ENCODE data around the gene PLG.
"Not testable (repeated sequence)": the region's sequence is repeated elsewhere in the genome, so short reads cannot be mapped to it uniquely, and the experiment has no call there.

The PLG gene

DNA sequence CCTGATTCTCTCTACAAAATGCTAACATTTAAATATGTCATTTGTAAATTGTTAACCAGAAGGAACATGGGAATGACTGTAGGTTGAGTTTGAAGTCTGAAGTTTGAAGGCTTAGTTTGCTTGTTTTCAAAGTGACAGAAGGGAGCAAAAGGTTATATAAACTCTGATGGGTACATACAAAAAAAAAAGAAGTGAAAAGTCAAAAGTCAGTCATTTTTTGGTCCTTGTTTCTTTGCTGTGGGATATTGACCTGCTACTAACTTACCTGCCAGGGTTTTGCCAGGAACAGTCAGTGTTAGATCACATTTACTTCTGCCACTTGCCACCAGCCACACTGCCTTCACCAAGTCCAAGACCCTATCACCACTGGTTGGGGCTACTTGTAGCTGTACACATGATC, 6.9 kb downstream of the PLG start:
- not testable (repeated sequence) for DNase-seq

DNA sequence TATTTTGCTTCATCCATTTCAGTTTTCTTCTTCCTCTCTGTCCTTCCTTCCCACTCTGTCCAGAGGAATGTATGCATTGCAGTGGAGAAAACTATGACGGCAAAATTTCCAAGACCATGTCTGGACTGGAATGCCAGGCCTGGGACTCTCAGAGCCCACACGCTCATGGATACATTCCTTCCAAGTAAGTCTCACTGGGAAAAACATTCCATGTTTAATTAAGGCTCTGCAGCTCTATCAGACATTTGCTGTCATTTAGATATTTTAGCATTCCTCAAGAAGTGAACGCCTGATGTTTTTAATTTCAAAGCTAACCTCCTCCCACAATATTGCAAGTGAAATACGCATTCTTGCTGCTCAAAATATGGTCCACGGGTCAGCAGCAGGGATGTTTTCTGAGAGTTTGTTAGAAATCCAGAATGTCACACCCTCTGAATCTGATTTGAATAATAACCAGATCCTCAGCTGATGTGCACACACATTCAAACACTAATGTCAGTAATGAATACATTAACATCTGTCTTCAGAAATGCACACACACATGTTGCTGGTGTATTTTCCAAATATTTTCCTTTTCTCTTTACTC, 12.8 kb downstream of the PLG start:
- no peak for DNase-seq

DNA sequence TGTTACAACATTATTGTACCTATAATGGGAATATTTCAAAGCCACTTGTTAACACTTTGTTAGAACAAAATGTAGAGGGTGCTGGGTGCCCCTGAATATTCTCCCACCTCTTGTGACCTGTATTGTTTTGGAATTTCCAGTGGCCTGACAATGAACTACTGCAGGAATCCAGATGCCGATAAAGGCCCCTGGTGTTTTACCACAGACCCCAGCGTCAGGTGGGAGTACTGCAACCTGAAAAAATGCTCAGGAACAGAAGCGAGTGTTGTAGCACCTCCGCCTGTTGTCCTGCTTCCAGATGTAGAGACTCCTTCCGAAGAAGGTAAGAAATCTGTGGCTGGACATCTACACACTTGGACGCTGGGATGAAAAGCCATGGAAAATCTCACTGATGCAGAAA, 28.9 kb downstream of the PLG start:
- no peak for DNase-seq

DNA sequence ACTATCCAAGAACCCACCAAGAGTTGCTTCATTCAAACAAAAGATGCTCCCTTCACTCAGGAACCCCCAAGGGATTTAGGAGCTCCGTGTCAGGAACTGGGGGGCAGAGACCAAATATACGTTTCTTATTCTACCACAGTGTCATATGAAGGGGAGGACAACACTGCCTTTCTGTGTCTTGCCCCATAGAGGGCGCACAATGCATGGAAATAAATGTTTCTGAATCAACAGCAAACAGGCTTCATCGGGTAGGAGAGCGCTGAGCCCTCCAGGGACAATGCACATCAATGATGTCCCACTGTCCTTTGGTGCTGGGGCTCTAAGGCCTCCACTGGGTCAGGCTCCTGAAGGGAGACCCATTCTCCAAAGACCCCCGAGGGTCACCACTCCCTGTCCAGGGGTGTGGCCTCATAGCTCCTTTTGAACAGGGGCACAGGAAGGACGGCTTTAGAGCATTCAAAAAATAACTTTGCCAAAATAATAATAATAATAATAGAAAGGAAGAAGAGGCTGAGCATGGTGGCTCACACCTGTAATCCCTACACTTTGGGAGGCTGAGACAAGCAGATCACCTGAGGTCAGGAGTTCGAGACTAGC, 31.1 kb downstream of the PLG start:
- DNase-seq, result peak; percentile 0

DNA sequence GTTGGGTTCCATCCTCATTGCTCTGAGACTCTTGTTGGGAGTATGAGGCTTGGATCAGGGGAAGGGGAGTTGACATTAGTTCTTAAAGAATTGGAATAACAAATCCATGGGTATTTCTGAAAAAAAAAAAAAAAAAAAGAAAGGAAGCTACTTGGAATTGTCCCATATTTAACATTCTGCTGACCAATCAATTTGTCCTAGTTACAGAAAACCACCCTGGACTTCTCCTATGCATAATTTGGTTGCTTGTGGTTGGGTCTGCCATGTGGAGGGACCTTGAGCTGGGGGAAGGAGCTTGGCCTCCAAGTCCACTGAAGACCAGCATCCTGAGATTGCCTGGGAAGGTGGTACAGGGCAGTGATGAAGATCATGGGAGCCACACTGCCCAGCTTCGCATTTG, 32.6 kb downstream of the PLG start:
- DNase-seq, result no peak

DNA sequence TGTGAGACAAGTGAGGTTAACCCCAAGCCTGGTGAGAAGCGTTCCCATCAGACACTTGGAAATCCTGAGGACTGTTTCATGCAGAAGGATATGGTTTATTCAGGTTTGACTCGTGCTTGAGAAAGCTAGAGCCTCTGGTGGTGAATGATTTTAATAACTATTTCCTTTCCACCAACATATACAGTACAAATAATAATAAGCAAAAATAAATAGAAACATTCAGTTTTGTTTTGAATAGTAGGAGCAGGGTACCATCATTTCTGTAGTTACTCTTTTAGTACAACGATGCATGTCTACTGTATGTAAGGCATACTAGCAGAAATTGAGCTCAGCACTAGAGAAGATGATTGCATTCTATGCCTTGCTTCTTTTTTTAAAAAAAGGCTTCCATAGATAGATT, 33.5 kb downstream of the PLG start:
- no peak for DNase-seq

DNA sequence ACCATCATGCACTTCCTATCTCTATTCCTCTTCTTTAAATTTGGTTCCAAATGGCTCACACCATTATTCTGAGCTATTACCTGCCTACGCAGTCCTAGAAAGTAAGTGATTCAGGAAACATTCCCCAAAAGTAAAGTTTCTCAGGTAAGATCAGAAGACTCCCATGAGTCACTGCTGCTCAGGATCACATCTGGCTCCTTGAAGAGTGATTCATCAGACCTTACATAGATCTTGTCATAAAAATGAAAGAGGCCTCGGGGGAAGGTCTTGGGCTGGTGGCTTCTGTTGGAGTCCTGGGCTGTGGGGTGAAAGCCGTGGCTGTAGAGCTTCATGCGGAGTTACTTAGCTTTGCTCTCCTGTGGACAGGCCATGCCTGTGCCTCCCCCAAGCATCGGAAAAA, 35.9 kb downstream of the PLG start:
- DNase-seq, result no peak

DNA sequence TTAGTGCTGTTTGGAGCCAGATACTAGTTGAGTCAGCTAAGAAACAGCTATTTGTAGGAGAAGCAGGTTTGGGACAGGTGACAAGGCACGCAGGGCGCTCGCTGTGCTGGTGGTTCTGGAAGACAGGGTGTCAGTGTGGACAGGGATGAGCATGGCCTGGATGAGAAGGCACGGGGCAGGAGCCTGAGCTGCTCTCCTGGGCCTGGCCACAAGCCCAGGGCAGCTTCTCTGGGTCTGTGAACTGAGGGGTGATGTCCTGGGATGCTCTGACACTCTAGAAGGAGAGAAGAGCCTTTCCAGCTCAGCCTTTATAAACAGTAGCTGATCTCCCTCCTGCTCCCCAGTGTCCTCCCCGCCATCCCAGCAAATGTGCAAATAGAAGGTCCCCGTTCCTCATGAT, 37.9 kb downstream of the PLG start:
- no peak for DNase-seq

DNA sequence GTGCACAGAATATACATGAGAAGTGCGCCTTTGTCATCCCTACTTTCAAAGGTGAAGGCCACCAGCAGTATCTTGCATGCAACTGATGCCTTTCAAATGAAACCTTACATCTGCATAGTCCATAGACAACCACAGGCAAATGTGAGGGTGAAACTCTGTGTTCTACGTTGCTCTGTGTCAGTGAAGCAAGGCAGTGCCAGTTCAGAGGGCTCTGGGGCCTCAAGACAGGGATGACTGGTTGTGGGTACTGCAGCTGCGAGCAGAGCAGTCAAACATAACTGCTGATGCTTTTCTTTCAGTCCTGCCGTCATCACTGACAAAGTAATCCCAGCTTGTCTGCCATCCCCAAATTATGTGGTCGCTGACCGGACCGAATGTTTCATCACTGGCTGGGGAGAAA, 39.0 kb downstream of the PLG start:
- not testable (repeated sequence) for DNase-seq

DNA sequence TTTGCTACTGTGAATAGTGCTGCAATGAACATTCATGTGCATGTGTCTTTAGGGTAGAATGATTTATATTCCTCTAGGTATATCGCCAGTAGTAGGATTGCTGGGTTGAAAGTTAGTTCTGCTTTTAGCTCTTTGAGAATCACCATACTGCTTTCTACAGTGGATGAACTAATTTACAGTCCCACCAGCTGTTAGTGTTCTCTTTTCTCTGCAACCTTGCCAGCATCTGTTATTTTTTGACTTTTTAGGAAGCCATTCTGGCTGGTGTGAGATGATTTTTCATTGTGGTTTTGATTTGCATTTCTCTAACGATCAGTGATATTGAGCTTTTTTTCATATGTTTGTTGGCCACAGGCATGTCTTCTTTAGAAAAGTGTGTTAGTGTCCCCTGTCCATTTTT, 40.0 kb downstream of the PLG start:
- no peak for DNase-seq

DNA sequence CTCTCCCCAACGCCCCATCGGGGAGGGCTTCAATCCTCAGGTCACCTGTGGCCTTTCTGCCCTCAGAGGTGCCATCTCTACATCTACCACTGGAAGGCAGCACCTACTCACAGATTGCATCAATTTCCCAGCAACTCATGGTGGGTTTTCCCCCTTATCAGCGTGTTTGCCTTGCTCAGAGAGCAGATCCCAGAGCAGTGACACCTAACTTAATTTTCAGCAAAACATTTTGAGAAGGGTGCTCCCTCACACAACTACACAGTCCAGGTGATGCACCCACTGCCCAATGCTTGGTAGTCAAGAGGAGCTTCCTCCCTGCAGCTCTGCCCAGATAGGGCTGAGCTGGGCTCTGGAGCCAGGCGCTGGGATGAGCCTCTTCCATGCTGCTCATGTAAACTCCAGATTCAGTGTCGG, 48.2 kb downstream of the PLG start:
- DNase-seq, result no peak

DNA sequence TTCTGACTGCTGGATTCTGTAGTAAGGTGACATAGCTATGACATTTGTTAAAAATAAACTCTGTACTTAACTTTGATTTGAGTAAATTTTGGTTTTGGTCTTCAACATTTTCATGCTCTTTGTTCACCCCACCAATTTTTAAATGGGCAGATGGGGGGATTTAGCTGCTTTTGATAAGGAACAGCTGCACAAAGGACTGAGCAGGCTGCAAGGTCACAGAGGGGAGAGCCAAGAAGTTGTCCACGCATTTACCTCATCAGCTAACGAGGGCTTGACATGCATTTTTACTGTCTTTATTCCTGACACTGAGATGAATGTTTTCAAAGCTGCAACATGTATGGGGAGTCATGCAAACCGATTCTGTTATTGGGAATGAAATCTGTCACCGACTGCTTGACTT, 51.2 kb downstream of the PLG start:
- not testable (repeated sequence) for DNase-seq

DNA sequence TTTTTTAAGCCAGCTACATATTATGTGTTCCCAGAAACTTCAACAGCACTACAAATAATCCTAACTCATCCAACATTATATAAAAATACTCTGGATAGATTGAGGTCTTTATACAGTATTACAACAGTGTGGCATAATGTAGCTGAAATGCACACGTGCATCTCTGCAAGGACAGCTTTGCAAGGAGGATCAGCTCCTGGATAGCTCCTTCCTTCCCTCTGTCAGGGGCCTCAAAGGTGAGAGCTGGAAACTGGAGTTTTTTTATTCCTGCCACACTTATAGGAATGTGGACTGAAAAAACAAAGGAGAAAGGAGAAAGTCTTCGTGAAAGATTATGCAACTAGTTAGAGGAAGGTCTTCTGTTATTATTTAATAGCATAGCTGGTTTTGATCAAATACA, 53.1 kb downstream of the PLG start:
- no peak for DNase-seq

DNA sequence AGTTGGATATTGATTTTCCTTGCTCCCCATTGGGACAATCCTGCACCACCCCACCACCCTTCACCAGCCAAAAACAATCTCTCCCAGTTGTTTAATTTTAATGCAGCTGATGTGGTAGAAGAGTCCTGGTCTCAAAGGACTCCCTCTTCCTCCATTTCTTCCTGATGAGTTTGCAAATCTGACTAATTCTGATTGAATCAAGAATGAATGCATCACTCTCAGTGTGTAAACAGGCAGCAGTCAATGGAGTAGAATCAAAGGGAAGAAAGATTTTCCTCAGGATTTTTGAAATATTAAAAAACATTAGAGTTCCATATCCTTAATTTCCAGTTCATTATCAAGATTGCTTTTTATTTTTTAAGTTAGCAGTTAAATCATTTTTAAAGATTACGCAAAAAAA, 54.0 kb downstream of the PLG start:
- DNase-seq, result no peak

DNA sequence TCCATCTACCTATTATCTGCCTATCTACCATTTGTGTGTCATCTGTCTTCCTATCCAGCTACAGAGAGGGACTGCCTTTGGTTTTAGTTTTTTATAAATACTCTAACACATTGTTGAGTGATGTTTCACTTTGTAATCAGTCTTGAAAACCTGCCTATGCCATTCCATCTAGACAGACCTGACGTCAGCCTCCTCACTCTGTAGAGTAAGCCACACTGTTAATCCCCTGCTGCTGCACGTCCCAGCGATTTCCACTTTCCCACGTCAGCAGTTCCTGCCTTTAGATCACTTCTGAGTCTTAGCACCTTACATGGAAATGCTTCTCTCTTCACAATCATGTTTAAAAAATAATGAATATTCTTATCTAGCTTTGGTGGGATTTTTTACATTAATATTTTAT, 54.8 kb downstream of the PLG start:
- DNase-seq, result no peak

DNA sequence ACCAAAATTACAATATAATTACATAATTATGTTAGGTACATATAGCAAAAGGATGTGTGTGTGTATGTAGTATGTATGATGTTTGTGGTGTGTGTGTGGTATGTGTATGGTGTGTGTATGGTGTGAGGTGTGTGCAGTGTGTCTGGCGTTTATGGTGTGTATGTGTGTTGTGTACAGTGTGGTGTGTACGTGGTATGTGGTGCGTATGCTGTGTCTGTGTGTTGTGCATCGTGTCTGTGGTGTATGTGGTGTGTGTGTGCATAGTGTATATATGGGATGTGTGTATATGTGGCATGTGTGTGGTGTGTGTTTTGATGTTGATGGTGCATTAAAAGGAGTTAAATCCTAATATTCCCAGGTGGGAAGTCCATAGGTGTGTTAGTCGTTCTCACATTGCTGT, 62.8 kb downstream of the PLG start:
- no peak for DNase-seq

DNA sequence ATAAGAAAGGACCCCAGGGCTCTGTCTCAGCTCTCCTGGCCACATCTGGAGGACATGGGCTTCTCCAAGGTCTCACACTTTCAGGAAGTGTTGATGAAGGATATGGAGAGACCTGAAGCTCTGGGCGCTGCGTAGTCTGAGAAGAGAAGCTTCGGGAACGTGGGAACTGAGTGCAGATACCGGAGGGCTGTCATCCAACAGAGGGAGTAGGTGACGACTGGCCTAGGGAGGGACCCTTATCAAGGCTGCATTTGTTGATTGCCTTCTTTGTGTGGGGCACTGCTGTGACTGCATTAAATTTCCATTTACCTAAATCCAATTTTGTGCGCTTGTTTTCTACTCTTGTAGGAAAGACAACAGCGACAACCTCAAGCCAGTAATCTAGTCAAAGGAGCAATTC, 63.4 kb downstream of the PLG start:
- no peak for DNase-seq

DNA sequence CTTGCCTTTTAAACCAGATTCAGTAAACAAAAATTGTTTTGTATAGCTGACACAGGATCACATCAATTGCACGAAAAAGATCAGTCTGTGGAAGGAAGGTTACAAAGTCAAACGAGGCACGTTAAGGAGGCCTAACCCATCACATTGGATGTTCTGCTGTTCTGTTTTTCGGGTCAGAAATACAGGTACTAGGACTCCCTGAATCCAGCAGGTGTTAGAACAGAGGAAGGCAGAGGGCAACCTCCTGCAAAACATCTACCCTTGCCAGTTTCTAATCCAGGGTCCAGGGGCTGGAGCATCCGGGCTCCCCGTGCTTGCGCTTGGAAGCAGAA, 64.6 kb downstream of the PLG start:
- DNase-seq, result no peak

DNA sequence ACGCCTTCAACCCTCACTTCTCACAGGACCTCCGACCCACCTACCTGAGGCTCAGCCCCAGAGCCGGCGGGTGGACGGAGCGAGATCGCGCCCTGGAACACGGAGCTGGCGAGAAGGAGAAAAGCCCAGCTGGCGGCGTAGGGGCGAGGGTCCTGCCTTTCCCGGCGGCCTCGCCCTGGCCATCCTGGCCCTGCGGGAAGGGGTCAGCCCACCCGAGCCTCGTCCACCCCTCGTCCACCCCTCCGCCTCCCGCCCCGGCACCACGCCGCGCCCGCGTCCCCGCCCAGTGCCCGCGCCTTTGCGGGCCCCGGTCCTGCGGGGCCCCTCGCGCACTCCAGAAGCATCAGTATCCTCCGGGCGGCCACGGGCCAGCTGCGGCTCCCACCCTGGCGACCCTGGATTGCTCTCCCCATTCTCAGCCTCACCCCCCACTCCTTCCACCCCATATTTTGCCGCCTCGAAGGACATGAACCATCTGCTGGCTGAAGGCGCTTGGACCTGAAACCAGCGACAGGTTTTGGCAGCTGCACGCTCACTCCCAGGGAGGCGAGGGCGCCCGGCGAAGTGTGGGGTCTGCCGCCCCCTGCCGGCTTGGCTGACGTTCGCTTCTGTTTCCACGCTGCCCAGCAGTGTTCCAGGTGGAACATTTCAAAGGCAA, 65.1 kb downstream of the PLG start:
- peak; percentile 20 for DNase-seq

DNA sequence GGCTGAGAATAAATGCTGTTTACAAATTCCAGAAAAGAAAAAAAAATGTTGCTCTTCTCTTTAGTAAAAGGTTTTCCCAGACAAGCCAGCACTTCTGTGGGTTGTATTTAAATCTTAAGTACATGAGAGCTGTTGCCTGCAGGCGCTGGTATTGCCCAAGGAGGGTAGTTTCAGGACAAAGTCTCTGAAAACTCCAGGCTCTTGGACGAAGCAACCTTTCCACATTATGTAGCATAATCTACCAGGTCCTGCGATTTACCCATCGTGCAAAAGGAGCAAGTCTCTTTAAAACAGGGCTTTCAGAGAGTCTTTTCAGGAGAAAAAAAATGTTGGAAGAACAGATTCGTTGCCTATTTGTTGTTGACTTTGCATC, 65.6 kb downstream of the PLG start:
- no peak for DNase-seq

DNA sequence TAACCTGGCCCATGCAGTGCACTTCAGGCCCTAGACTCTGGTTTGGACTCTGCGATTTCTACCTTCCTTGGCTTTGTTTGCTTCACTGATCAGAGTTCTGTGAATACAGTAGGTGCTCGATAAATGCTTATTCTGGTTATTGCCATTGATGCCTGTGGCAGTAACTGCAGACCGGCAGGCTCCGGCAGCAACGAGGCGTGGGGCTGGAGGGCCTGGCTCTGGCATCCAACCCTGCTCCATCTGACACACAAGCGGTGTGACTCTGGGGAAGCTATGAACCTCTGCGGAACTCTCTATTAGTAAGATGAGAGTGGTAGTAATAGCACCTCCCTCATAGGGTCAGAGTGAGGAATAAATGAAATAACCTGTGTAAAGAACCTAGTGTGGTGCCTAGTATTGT, 66.1 kb downstream of the PLG start:
- no peak for DNase-seq

DNA sequence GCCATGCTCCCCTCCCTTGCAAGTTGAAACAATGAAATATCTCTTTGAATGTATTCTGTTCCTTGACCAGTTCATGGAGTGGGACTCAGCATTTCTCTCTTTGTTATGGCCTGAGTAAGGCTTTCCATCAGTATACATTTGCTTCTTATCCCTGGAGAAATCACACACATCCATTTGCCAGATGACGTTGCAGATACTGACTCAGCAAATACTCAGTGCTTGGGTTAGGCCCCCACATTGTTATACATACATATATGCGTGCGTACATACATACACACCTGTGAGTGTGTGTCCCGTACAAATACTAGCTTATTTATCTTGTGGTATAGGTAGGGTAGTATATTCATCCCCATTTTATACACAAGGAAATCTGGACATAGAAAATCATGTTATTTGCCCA, 72.4 kb downstream of the PLG start:
- no peak for DNase-seq

DNA sequence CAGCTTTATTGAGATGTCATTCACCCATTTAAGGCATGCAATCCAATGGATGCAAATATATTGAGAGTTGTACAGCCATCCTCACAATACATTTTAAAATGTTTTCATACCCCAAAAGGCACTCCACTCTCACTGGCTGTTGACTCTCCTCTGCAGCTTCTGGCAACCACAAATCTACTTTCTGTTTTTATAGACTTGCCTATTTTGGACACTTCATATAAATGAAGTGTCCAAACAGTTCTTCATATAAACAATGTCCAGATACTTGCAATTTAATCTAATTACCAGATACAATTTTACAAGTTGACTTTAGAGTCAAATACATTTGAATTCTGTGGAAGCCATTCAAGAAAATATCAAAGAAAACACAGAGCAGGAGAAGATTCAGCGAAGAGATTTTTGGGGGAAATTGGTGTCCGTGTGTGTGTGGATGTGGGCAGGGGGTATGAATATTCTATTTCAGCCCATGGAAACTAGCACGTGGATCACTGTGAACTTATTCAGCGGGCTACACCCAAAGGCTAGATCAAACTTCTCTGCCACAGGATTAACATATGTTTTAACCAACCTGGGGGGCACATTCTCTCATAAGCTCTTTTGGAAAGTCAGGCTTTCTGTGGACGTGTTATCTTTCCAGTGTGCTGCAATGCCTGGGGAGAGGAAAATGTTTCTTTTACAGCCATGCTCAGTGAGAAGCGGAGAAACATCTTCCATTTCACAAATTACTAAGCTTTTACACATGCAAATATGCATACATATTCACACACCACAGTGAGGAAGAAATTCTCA, 73.9 kb downstream of the PLG start:
- DNase-seq, result no peak

DNA sequence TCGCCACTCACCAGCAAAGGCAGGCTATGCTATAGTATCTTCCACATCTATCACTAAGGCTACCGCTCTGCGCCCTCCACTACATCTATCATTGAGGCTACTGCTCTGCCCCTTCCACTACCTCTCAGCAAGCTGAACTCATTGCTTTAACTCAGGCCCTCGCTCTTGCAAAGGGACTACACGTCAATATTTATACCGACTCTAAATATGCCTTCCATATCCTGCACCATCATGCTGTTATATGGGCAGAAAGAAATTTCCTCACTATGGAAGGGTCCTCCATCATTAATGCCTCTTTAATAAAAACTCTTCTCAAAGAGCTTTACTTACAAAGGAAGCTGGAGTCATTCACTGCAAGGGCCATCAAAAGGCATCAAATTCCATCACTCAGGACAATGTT, 77.1 kb downstream of the PLG start:
- DNase-seq, result not testable (repeated sequence)
